Tibial nerve (tissue), 3 donors: ENCODE measurements around the gene FARP1.

Experiments used
- POLR2A ChIP-seq, 2 donors: fragments of 450-650 bp; IDR thresholded peaks; one replicate each; pipeline ENCODE4 v1.6.1; 2017; ENCODE audit warnings: antibody characterized with exemption in 2 of 2, mild to moderate bottlenecking in 2 of 2, moderate library complexity in 2 of 2
- TF ChIP-seq, protein P1 (sequence below), 5 experiments: fragments of 200-600 bp in 3 of 5; fragments of 450-650 bp in 2 of 5; sonication (generic) in 3 of 5; IDR thresholded peaks; one replicate each; pipeline ENCODE4 v1.5.1; 2016 to 2019; ENCODE audit warnings: antibody characterized with exemption in 5 of 5, mild to moderate bottlenecking in 3 of 5, moderate library complexity in 2 of 5

DNA sequence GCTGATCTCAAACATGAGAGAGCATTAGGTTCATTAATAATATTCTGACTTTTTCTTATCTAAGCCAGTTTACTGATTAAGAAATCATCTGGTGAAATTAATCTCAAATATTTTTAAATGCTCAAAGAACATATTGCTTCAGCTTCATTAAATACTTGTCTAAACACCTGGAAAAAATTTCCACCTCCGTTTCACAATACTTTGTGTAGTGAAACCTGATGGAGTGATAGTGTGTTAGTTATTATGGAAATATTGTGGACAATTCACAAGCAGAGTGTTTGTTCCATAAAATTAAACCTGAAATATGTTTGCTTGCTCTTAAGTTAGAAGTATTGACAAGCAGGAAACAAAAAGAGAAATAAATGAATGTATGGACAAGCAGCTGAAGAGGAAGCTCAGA, 91.5 kb downstream of the FARP1 start:
- TF ChIP-seq, protein P1, sequence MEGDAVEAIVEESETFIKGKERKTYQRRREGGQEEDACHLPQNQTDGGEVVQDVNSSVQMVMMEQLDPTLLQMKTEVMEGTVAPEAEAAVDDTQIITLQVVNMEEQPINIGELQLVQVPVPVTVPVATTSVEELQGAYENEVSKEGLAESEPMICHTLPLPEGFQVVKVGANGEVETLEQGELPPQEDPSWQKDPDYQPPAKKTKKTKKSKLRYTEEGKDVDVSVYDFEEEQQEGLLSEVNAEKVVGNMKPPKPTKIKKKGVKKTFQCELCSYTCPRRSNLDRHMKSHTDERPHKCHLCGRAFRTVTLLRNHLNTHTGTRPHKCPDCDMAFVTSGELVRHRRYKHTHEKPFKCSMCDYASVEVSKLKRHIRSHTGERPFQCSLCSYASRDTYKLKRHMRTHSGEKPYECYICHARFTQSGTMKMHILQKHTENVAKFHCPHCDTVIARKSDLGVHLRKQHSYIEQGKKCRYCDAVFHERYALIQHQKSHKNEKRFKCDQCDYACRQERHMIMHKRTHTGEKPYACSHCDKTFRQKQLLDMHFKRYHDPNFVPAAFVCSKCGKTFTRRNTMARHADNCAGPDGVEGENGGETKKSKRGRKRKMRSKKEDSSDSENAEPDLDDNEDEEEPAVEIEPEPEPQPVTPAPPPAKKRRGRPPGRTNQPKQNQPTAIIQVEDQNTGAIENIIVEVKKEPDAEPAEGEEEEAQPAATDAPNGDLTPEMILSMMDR (IDR thresholded peaks at IDR 0.05) = no peak
- TF ChIP-seq POLR2A (IDR thresholded peaks at IDR 0.05) = no peak
